HG03565 (cell line): ENCODE measurements around the gene ACVR1.
A peak's percentile ranks its signal among the peaks of the same experiment; 100 is the strongest.
"Not testable (repeated sequence)": the region's sequence is repeated elsewhere in the genome, so short reads cannot be mapped to it uniquely, and the experiment has no call there.

Experiments used
- ATAC-seq: cut with Tn5 transposase; IDR thresholded peaks from one replicate; pipeline ENCODE4 v1.9.1; 2021; ENCODE audit warnings: mild to moderate bottlenecking, moderate library complexity; ENCODE audit not compliant: unreplicated experiment

The ACVR1 gene

DNA sequence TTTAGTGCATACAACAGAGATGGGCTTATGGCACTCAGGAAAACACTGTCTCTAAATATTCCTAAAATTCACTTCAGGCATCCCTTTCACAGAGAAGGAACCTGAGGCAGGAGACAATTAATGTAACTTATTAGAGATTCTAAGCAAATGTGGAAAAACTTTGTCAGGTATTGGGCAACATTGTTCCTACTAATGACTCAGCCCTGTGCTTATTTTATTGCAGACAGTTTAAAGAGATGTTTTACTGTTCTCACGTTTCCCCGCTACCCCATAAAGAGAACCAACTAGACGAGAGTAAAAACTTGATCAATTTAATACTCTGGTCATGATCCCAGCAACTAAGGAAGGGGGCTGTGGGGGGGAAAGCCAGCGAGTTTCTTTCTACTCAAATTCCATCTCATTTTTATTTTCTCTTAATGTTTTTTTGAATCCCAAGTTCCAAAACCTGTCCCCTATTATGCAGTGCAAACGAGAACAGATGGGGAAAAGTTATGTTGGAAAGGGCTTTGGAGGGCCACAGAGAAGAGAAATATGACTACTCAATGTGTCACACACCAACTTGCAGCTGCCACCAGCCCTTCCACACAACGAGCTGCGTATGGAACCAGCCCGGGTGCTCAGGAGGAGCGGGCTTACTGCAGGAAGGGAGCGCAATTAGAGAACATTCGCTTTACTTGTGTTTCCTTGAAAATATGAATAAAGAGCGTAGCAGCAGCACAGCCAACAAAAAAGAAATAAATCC, 18.7 kb upstream of the ACVR1 start:
- ATAC-seq = no peak

DNA sequence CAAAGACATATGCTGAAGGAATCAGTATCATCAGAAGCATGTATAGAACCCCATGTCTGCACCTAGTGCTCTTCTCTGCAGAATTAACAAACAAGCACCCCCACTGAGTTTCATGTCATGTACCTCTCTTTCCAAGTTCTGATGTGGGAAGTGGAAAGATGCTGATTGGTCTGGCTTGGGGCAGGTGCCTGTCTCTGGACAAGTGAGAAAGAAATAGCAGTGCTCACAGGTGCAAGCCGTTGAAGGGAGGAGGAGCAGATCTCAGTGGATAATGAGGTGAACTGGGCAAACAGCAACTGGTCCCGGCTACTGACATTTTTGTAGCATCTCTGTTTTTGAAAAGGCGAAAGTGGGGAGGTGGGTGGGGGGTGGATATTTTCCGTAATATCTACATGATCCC, 17.5 kb upstream of the ACVR1 start:
- no peak for ATAC-seq

DNA sequence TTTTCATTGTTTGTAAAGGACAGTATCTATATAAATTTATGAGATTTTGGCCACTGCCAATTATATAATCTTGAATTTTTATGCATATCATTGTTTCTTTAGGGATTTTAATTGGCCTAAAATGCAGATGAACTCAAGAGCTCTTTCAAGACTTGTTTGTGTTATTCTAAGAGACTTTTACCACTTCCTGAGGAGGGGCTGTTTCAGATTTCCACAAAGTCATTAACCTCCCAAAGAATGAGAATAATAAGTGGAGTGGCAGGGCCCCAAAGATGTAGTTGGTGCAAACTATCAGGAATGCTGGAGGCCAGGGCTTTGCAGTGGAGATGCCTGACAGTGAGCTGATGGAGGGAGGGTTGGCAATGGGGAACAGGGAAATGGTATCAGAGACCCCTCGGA, 15.5 kb upstream of the ACVR1 start:
- no peak for ATAC-seq

DNA sequence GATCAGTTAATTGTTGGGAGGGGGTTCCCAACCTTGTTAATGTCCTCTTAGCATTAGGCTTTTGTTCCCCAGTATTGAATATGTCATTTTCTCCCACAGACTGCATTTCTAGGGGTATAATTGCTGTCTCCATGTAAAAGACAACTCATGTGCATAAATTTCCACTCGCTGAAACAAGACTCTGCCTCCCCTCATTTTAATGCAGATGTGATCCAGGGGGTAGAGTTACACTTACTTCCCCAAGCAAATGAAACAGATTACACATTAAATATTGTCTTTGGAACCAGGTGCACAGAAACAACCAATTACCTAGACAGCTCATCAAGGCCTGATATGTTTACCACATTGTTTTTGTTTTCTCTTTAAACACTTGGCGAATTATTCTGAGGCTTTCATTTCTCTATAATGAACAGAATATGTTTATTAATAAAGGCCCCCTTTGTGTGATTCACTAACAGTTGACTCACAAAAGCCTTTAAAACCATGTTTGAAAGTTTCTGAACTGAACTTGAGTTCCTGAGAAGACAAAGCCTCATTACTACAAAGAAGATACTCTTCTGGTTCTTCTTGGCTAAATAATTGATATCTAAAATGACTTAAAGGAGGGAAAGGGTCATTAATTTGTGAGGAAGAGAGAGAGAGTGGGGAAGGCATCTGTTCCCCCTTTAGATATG, 15.0 kb upstream of the ACVR1 start:
- ATAC-seq = no peak

DNA sequence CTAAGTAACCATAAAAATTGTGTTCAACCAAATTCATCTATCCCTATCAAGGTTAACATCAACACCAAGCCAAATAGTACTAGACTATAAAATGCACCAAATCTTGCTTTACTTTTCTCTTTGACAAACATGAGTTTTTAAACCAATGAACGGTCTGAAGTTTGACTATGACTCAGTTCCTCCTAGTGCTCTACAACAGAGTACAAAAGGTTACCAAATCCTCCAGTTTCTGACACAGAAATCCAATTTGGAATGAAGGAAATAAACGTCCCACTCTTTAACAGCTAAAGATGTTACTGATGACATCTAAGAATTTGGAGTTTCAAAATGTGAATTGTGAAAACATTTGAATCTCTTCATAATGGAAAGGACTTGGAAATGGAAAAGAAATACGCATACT, 11.8 kb upstream of the ACVR1 start:
- no peak for ATAC-seq

DNA sequence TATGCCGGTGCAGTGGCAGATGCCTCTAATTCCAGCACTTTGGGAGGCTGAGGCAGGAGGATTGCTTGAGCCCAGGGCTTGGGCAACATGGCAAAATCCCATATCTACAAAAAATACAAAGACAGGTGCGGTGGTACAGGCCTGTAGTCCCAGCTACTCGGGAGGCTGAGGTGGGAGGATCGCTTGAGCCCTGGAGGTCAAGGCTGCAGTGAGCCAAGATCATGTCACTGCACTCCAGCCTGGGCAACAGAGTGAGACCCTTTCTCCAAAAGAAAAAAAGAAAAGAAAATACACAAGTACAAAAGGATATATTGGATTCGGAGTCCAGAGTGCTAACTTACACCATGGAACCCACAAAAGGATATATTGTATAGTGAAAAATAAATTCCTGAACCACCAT, 8.4 kb upstream of the ACVR1 start:
- not testable (repeated sequence) for ATAC-seq

DNA sequence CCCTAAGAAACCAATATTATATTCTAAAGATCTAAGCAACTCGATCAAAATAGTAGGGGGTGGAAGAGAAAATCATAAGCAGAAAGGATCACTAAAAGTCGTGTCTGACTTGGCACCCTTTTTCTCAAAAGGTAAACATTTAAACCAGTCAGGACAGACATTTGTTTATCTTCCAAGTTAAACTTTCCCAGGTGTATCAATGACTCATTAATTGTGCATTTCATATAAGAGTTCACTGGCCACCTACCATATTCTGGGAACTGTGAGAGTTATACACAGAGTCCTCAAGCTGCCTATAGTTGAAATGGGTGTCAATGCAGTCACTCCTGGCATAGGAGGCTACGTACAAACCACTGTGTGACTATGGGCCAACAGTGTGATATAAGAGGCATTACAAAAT, 4.8 kb upstream of the ACVR1 start:
- no peak for ATAC-seq

DNA sequence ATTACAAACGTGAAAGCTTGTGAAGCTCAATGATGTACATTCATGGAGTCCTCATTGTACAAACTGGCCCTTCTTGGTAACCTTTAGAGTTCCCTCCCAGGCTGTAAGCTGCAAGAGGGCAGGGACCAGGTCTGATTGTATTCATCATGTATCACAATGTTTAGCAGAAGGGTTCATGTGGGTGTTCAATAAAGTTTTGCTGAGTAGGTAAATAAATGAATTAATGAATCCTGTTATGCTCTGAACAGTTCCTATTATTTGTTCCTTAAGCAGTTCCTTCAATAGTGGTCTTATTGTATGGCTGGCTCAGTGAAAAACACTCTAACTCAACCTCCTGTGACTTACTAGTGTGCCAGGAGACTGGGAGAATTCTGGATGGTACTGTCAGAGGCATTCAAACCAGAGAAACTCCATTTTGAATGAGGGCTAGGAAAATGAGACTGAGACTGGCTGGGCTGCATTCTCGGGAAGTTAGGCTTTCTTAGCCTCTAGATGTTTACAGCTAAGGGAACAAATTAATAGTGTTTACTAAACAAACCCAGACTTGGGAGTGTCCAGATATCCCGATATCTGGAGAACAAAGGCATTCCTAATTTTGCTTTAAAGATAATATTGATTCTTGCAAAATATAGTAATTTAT, 1.8 kb upstream of the ACVR1 start:
- no peak for ATAC-seq

DNA sequence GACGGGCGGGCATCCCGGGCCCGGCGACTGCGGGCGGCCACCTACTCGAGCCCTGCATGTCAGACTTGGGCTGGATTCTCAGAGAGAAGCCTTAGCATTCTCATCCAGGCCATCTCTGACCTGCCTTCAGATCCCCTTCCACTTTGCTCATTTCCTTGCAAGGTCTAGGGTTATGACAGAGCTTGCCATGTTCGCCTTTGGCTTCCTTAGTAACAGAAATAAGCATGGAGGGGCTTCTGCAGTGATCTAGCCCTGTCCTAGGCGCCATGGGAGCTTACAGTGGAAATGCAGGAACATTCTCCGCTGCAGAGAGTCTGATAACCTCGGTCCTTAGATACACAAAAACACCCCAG, 632 bp upstream of the ACVR1 start:
- ATAC-seq = no peak

DNA sequence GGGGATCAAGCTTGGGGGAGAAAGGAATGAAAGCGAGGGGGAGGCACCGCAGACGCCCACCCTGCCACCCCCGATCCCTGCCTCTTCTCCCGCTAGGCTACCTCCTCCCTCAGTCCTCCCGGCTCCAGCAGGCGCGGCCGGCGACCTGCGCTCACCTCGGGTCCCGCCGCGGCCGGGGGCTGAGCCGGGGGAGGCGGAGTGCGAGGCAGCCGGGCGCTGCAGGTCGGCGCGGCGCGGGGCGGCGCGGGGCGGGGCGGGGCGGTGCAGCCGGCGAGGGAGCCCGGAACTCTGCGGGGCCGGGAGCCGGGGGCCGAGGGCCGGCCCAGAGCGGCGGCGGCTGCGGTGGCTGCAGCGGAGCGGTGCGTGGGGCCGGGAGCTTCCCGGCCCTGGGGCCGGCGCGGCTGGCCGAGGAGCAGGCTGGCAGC, 477 bp downstream of the ACVR1 start:
- peak; percentile 22 for ATAC-seq

DNA sequence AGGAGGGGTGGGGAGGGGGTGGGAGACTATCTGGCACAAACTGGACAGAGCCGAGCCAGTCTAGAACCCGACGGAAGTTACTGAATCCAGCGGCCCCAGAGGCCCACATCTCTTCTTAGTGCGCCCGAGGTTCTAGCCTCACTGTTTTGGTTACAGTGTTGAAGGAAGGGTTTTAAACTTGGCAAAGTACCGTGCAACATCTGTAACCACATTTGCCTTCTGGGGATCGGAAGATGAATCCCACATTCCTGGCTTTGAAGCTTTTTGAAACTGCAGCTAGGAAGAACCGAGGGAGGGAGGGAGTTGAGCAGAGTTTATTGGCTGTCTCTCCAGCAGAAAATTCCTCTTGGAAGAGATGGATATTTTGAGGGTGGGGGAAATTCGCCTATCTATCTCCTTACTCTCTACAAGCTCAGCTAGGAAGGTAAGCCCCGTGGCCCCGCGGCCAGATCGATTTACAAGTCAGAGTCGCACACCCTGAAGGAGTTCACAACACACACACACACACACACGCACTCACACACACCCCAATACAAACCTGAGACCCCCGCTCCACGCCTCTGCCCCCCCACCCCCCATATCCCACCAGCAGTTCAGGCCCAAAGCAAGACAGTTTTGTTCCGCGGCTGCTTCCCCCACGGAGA, 1.0 kb downstream of the ACVR1 start:
- ATAC-seq = no peak

DNA sequence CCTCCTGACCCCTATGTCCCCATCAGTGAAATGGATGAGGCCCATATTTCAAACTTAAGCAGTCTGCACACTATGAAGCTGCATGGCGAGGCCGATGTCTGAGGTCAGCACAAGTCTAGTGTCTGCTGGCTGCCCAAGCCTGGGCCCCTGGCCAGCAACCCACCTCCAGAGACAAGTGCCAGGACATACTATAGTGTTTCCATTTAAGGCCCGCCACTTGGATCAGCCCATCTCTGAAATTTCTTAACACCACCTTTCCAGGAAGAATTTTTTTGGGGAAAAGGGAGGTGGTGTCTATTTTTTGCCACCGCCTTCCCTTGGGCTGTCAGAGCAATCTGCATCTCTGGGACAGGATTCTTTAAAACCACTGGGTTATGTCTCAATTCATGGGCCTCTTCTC, 1.8 kb downstream of the ACVR1 start:
- ATAC-seq = no peak

DNA sequence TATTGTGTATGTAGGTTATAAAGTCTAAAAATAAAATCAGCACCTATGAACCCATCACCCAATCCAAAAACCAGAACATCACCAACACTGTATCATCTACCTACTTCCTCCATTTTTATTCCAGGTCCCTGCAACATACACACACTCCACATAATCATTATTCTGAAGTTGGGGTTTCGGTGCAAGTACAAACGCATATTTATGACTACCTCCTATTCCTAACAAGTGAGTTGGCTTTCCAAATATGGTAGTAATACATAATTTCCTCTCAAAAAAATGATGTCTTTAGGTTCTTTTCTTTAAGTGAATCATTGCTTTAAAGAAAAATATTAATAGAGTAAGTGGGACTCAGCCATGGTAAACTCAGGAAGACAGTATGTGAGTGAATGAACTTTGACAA, 3.3 kb downstream of the ACVR1 start:
- ATAC-seq = no peak

DNA sequence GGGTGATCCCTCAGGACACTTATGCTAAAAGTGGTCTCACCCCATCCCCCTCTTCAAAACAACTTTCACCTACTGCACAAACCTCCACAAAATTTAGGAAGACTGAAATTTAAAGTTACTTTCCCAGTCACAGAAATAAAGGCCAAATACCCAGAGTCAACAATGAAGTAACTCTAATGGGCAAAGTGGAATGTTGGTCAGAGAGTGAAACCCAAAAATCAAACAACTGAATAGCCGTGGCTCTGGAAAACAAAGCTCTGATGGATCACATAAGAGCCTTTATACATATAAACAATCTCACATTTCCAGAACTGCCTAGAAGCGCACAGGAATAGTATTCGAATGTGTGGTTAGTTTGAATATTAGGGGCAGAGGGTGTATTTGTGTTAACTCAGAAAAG, 4.7 kb downstream of the ACVR1 start:
- ATAC-seq = no peak

DNA sequence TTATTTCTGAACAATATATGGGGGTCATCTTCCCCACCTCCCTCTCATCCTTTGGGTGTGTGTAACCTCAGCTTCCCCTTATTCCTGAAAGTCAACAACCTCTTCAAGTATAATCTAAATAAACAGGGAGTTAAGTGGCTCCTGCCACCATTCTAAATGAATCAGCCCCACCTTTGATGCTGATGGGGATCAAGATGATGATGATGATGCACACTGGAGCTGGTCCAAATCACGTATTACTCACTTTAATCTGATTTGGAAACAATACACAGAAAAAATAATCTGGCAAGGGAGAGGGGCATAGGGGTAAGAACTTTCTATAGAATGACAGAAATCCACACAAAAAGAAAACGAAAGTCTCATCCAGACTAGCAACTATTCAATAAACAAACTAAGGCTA, 7.1 kb downstream of the ACVR1 start:
- no peak for ATAC-seq

DNA sequence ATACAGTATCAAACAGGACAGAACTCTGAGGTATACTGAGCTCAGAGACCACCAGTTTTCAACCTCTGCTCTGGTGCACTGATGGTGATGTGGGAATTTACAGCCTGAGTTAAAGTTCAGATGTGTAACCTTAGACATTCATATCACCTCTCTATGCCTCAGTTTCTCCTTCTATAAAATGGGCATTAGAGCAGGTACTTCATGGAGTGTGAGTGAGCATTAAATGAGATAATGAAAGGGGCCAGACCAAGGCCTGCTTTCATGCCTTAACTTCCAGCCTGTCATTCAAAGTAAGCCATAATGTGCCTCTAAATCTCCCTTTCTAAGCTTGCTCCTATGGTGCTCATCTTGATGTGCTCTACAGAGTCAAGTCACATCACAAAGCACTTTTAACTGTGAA, 8.4 kb downstream of the ACVR1 start:
- ATAC-seq = no peak

DNA sequence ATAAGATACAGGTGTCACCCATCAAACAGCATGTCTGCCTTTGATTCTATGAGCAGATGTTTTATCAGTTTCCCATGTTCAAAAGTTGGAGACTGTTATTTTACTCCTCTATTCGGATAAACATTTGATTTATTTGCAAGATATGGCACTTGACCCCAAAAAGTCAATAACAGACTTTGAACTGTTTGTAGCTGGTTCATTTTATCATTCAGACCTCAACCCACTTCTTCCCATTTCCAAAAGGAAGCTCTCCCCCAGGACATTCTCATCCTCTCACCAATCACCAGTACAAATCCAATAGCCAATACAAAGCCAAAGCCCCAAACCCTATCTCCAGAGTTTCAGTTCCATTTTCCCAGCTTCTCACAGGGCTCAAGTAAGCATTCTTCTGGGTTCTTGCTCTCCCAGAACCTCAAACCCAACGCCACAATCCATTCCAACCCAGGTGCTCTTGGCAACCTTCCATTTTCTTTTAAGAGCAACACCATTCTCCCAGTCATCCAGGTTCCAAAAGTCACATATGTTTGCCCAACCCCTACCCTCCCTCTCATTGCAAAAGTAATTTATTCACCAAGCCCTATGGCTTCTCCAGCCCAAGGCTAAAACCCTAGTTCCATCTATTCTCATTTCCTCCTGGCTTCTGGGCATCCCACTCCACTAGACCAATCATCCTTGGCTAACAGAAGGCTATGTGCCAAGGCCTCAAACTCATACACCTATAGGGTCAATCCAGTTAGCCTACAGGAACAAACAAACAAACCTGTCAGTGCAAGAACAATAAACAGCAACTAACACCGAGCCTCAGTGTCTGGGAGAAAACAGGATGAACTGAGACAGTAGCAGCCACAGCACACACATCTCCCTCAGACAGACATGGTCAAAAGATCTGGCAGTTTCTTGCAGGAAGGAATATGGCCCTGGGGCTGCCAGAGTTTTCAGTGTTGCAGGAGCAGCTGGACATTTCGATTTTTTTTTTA, 9.2 kb downstream of the ACVR1 start:
- ATAC-seq = no peak

DNA sequence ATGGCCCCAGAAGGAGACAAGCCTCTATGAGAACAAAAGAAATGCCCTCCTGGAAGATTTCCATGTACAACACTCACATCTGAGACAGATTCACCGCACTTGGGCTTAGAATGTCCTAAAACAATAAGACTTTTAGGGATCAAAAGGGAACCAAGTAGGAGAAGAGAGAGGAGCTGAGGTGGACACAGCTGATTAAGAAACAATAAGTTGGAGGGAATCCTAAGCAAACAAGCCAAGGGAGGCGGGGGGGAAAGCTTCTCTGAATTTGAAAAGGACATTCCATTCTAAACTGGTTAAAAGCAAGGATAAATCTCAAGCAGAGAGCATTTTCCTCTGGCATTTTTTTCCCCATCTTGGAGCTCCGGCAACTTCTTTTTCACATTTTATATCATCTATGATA, 9.9 kb downstream of the ACVR1 start:
- ATAC-seq = no peak

DNA sequence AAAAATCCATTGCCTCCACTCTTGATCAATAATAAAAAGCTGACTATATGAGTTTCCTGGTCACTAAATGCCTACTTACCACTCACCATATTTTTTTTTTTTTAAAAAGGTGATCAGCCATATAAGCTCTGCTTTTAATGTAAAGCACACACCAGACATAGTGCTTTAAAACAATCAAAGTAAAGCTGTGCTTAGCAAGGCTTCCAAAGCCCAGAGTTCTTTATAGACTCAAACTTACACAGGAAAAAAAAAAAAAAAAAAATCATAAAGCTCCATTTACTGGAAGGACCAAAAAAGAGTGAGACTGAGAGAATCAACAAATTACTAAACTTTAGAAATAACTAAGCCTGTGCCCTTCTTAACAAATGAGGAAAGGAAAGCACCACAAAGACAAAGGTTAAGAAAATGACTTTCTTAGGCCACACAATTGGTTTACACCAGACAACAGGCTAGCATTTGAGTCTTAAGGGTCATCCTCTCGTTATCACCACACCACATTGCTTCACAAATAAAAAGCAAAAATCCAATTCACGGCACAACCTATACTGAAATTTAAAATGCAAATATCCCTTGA, 11.2 kb downstream of the ACVR1 start:
- no peak for ATAC-seq

DNA sequence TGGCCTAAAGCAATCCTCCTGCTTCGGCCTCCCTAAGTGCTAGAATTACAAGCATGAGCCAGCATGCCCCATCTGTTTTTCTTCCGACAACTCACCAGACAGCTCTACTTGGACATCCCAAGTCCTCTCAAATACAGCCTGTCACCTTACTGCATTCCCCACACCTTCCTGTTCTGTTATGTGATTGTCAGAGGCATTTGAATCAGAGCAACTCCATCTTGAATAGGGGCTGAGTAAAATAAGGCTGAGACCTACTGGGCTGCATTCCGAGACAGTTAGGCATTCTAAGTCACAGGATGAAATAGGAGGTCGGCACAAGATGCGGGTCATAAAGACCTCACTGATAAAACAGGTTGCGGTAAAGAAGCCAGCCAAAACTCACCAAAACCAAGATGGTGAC, 17.3 kb downstream of the ACVR1 start:
- ATAC-seq = no peak
